ENCODE results near the gene CIART. TPM values are rescaled to one million over a fixed set of nuclear protein-coding genes. Genes with fewer than 3 reads are reported as not detected.

CIART gene
- total and polyA plus RNA-seq, 2 of the 8 experiments (the other 6 are each of a cell fraction or from before 2014, with no cell fraction given) = 9.6 to 33.3 TPM

- TF ChIP-seq POU5F1 (IDR thresholded peaks at IDR 0.05; ENCODE audit: low read depth, low read length) = no peak
Observed at GRCh38 chr1:150288382-150288781, 6.0 kb downstream of the CIART start (continued).
